Medulla oblongata (tissue), 1 donor: ENCODE data around the gene NDUFAF2.
"Not testable (repeated sequence)": the region's sequence is repeated elsewhere in the genome, so short reads cannot be mapped to it uniquely, and the experiment has no call there.

ENCODE experiments used
- DNase-seq: peaks from one replicate; pipeline ENCODE4 v3.0.0-alpha.2; 2015; ENCODE audit errors: extremely low spot score

NDUFAF2 gene

DNA sequence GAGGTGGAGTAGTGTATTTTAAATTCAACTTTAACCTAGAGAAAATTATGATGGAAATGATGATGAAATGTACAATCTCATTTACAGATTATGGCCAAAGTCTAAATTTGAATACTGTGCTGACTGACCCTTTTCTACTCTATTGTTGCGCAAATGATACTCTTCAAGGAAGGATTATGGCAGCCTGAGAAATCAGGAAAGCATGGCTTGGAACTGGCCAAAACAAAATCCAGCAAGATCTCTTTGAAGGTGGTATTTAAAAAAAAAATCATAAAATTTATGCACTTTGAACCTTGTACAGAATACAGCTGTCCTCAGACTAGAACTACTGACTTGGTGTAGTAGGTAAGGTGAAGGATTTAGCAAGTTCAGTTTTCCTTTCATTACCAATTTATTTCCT is 105.3 kb downstream of the NDUFAF2 start:
- DNase-seq = no peak

GRCh38 chr5:61051267-61051666 is 106.3 kb downstream of the NDUFAF2 start:
- no peak for DNase-seq

- DNase-seq = no peak
Measured at GRCh38 chr5:61052882-61053281, 107.9 kb downstream of the NDUFAF2 start.

- DNase-seq = no peak
Measured at GRCh38 chr5:61053937-61054336, 108.9 kb downstream of the NDUFAF2 start.

GRCh38 chr5:61055434-61056006 is 110.5 kb downstream of the NDUFAF2 start:
- DNase-seq = peak; percentile 31

DNA sequence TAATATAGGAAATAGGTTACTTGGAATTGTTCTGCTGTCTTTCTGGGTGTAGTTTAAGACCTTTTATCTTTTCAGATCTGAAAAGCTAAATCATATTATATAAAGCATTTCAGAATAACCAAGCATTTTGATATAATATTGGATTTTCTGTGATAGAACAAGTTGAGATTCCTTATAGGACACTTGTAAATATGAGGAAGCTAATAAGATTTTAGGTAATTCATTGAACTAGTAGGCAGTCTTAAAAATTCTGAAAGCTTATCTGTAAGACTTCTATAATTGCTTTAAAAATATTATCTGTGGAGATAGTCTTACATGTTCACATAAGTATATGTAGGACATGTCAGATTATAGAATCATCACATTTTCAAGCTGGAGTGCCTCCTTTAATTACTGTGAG is 114.5 kb downstream of the NDUFAF2 start:
- DNase-seq = no peak

GRCh38 chr5:61069150-61069549 is 124.1 kb downstream of the NDUFAF2 start:
- DNase-seq = no peak

DNA sequence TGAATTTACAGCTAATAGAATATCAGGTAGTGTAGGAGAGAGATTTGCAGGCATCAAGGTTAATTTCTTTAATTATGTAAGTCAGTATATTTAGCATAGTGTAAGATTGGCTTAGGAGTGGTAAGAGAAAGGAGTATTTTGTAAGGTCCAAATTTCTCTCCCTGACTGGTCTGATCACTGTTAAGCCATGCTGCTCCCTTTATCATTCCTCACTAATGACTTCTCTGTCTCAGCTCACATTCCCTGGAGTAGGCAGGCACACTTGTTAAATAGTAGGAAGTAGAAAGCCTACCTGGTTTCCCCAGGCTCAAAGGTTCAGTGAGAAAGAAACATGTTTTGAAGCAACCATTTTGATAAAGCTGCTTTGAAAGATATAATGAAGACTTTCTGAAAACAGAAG is 126.5 kb downstream of the NDUFAF2 start:
- no peak for DNase-seq

GRCh38 chr5:61076626-61077025 is 131.6 kb downstream of the NDUFAF2 start:
- DNase-seq = no peak

GRCh38 chr5:61081741-61082140 is 136.7 kb downstream of the NDUFAF2 start:
- DNase-seq = no peak

DNA sequence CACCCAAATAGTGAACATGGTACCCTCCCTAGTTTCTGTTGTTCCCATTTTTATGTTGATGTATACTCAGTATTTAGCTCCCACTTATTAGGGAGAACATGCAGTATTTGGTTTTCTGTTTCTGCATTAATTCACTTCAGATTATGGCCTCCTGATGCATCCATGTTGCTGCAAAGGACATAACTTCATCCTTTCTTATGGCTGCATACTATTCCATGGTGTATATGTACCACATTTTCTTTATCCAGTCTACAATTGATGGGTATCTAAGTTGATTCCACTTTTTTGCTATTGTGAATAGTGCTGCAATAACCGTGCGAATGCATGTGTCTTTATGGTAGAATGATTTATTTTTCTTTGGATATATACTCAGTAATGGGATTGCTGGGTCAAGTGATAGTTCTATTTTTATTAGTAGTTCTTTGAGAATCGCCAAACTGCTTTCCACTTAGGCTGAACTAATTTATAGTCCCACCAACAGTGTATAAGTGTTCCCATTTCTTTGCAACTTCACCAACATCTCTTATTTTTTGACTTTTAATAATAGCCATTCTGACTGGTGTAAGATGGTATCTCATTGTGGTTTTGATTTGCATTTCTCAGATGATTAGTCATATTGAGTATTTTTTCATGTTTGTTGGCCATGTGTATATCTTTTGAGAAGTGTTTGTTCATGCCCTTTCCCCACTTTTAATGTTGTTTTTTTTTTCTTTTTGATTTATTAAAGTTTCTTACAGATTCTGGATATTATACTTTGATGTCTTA is 137.7 kb downstream of the NDUFAF2 start:
- no peak for DNase-seq

DNA sequence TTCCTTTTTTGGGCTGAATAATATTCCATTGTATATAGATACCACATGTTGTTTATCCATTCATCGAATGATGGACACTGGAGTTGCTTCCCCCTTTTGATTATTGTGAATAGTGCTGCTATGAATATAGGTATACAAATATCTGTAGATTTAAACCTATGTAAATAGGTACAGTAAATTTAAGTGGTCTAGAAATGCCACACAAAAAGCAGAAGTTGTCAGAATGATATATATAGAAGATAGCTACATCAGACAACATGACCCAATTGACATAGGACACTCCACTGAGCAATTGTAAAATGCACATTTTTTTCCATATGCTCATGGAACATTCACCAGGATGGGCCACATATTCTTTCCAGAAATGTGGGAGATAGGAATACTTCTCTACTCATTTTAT is 139.7 kb downstream of the NDUFAF2 start:
- DNase-seq = no peak

GRCh38 chr5:61085885-61086284 is 140.9 kb downstream of the NDUFAF2 start:
- DNase-seq = no peak

GRCh38 chr5:61087921-61088320 is 142.9 kb downstream of the NDUFAF2 start:
- no peak for DNase-seq

DNA sequence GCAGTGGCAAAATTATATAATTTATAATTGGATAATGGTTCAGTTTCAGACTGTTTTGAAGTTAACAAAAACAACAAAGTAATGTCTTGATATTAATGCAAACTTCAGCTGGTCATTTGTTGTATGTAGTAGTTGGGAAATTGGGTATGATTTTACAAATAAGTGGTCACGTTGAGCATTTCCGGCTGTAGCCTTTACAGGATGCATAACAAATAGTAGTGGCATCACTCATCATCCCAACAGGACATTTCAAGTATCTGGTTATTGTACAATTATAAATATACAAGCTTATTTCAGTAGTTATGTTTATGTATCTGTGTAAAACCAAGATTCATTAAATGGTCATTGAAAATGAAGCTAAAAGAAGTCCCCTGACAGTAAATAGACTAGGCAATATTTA is 144.3 kb downstream of the NDUFAF2 start:
- no peak for DNase-seq

DNA sequence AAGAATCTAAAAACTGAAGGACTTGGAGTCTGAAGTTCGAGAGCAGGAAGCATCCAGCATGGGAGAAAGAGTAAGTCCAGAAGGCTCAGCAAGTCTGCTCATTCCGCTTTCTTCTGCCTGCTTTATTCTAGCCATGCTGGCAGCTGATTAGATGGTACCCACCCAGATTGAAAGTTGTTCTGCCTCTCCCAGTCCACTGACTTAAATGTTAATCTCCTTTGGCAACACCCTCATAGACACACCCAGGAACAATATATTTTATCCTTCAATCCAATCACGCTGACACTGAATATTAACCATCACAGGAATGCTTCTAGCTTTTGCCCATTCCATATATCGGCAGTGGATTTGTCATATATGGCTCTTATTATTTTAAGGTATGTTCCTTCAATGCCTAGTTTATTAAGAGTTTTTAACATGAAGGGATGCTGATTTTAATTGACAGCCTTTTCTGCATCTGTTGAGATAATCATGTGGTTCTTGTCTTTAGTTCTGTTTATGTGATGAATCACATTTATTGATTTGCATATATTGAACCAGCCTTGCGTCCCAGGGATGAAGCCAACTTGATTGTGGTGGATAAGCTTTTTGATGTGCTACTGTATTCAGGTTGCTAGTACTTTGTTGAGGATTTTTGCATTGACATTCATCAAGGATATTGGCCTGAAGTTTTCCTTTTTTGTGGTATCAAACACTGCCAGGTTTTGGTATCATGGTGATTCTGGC is 148.2 kb downstream of the NDUFAF2 start:
- not testable (repeated sequence) for DNase-seq

DNA sequence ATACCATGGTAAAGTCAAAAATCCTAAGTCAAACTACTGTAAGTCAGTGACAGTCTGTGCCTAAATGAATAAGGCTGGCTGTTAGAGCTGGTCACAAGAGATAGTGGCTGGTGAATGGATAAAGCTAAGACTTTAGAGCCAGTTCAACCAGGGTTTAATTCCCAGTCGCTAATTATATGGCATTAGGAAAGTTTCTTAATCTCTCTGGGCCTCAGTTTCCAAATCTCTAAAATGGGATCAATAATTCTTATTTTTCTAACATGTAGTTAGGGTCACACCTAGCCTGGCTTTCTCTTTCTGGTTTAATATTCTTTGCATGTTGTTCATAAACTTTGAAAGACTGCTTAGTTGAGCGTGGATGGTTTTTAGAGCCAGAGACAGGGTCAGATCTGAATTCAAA is 152.5 kb downstream of the NDUFAF2 start:
- no peak for DNase-seq

GRCh38 chr5:61098251-61098995 is 153.4 kb downstream of the NDUFAF2 start:
- no peak for DNase-seq

- DNase-seq = no peak
Measured at GRCh38 chr5:61100437-61100836, 155.4 kb downstream of the NDUFAF2 start.

GRCh38 chr5:61114441-61114840 is 169.4 kb downstream of the NDUFAF2 start:
- DNase-seq = no peak

GRCh38 chr5:61115968-61116367 is 171.0 kb downstream of the NDUFAF2 start:
- no peak for DNase-seq

- DNase-seq = no peak
Measured at GRCh38 chr5:61119066-61119465, 174.1 kb downstream of the NDUFAF2 start.
